HG03521 (cell line): ENCODE results near the gene EIF1AD.
"Not testable (repeated sequence)": the region's sequence is repeated elsewhere in the genome, so short reads cannot be mapped to it uniquely, and the experiment has no call there.

ENCODE experiments used
- ATAC-seq: cut with Tn5 transposase; IDR thresholded peaks from one replicate; pipeline ENCODE4 v1.9.1; 2021; ENCODE audit warnings: mild to moderate bottlenecking, moderate library complexity; ENCODE audit not compliant: unreplicated experiment

Gene EIF1AD

DNA sequence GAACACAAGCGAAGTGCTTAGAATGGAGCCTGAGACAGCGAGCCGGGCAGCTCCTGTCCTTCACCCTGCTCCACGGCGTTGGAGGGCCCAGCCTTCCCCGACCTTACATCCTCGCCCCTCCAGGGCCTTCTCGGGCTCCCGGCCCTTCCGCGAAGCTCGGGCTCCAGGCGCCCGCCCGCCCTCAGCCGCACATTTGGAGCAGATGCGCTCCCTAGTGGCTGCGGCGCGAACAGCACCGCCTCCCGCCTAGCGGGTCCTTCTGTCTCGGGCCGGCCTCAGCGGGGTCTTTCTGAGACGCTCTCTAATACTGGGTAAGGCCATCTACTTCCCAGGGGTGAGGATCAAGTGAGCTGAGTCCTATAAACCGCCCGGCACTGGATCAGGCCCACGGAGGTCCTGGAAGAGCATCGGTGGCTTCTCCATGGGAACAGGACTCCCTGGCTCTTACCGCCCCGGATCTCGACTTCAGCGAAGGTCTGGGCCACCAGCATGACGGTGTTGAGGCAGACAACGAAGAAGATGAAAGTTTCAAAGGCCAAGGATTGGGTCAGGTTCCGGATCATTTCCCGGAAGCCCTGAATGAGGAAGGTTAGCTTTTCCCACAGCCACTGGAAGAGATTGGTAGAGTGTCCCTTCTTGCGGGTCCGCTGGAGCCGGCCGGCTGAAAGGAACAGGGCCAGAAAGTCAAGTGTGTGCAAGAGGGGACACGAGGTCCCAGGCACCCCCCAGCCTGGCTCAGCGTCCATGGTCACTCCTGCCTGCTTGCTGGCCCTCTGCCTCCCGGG is 20.6 kb upstream of the EIF1AD start:
- no peak for ATAC-seq

DNA sequence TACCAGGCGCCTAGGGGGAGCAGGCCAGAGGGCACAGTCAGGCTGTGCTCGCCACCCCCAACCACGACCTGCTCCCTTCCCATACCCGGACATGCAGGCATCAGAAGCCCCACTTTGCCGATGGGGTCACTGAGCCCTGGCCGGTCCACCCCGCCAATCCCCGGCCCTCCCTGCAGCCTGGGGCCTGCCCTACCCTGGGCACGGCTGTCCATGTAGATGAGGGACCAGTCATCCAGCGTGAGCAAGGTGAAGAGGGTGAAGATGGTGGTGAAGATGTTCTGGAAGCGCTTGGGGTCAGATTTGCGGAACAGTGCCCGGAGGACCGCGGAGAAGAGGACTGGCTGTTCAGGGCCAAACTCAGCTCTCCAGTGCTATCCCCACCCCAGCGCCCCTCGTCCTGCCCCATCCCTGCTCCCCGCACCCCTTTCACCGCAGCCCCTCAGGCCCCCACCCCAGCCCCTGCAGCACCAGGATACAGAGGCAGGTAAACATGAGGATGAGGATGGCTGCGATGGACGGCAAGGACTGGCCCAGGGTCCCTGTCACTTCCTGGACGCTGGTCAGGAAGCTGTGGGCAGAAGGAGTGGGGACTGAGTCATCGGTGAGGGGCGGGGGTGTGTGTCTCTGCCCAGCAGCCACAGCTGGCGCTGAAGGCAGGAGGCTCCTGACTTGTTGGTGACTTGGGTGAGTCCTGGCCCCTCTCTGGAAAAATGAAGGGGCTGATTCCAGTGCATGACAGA is 18.8 kb upstream of the EIF1AD start:
- no peak for ATAC-seq

DNA sequence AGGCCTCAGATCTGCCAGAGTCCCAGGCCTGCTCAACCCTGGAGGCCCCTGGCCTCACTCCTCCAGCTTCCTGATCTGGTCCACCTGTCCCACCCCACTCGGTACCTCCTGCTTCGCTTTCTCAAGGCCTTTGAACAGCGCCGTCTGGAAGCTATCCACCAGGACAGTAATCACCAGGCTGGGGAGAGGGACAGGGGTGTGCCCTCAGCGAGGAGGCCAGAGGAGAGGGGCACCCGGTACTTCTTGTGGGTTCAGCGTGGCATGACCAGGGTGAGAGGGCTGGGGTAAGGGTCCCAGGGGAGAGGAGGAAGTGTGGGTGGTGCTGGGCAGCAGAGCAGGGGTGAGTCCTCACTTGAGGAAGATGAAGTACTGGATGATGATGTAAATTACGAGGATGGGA is 18.3 kb upstream of the EIF1AD start:
- no peak for ATAC-seq

DNA sequence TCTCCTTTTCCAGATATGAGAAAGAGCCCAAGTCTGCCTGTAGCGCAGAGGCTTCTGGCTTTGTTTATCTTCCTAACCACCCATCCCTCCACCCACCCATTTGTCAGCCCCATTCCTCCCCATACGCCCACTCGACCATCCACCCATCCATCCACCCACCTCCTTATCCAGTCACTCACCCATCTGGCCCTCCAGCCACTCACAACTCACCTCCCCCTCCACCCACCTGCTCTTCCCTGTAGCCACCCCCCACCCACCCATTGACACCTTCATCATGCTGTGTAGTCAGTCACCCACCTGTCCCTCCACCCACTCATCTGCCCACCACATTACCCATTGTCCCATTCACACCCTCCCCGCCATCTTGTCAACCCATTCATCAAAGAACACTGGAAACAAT is 15.4 kb upstream of the EIF1AD start:
- ATAC-seq, result no peak

DNA sequence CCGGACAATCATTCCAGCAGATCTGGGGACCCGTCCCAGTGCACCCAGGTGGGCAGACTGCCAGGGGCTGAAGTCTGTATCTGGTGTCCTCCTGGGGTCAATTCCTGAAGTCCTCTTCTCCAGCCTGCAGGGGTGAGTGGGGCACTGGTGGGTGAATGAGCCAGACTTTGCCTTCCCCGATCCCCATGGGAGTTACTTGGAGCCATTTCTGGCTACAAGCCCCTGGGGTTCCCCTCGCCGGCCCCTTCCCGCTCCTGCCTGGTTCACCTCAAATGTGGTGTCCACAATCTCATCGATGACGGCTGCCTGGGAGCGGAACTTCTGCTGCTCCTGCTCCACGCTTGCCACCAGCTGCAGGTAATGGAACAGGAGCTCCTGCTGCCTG is 14.8 kb upstream of the EIF1AD start:
- ATAC-seq, result no peak

DNA sequence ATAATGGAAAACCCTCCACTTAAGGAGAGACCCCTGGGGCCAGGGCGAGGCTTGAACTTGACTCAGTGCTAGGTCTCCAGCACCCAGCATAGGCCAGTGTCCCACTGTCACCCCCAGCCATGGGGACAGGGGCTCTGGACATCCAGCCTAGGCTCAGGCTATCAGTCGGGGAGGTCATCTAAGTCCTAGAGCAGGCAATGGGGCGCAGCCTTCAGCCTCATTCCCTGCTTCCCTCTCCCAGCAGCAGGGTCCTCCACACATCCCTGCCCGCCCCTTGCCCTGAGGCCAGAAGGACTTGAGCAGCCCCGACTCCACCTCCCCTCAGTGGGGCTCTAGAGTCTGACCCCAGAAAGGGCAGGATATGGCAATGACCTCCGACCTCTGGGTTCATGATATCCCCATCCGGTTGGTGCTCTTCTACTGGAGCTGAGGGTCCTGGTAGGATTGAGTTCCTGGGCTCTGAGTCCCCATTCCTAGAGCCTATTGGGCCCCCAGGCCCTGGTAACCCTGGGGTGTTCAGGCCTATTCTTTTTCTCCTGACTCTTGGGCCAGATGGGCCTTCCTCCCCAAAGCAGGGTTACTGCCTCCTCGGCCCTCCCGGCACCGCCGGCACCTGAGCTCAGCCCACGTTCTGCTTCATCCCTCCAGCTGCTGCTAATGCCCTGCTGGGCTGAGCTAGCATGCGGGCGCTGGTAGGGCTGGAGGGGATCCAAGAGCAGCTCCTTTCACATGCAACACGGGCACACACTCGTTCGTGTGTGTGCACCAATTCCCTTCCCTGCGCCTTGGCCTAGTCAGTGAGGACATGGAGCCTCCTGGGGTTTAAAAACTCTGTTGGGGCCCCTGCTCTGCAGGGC is 14.2 kb upstream of the EIF1AD start:
- ATAC-seq, result no peak

DNA sequence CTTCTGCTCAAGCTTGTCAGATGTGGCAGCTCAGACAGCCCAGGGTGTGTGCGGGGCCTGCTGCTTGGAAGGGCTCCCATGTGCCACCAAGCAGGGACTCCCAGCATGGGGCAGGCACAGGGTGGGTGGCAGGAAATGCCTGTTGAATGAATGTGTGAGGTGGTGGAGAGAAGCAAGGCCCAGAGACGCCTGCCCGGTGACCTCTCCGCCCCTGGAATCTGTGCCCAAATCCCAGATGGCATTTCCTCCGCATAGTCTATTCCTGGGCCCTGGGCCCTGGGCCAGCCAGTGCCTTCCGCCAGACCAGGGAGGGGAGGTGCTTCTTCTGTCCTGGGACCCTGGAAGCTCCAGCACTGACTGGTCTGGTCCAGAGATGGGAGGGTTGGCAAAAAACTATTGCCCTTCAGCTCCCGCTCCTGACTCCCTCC is 13.5 kb upstream of the EIF1AD start:
- ATAC-seq, result no peak

DNA sequence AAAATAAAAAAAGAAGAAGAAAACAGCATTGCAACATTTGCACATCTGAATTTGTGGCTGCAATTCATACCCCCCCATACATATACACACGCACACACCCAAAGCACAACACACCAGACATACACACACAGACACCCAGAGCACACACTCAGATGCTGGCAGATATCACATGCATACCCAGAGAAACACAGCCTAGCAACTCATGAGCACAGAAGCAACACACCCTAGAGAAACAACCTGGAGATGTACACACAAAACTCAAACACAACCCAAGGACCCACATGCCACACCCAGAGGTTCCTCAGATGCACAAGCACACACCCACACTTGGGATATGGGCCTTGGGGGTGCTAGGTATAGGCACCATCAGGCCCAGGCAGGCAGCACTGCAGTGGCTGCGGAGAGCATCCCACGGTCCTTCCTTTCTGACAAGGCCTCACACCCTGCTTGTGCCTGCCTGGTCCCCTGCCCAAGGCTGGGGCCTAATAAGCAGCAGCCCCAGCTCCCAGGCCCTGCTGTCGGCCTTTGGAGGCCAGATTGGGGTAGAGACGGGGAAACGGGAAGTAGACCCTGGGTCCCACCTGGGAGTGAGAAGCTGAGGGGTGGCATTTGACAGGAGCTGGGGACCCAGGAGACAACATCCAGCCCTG is 13.0 kb upstream of the EIF1AD start:
- no peak for ATAC-seq

DNA sequence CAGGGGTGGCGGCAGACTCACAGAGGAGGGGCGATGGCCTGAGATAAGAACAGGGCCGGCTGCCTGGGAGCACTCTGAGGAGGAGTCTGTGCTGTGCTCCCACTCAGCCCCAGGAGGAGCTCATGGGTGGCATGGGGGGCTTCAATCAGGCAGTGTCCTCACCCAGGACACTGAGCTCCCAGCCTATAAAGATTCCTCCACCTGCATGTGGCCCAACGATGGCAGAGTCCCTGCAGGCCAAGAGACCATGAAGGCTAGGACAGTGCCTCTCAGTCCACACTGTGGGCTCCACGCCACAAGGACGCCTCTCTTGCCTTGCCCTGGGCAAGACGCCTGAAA is 11.8 kb upstream of the EIF1AD start:
- ATAC-seq, result no peak

DNA sequence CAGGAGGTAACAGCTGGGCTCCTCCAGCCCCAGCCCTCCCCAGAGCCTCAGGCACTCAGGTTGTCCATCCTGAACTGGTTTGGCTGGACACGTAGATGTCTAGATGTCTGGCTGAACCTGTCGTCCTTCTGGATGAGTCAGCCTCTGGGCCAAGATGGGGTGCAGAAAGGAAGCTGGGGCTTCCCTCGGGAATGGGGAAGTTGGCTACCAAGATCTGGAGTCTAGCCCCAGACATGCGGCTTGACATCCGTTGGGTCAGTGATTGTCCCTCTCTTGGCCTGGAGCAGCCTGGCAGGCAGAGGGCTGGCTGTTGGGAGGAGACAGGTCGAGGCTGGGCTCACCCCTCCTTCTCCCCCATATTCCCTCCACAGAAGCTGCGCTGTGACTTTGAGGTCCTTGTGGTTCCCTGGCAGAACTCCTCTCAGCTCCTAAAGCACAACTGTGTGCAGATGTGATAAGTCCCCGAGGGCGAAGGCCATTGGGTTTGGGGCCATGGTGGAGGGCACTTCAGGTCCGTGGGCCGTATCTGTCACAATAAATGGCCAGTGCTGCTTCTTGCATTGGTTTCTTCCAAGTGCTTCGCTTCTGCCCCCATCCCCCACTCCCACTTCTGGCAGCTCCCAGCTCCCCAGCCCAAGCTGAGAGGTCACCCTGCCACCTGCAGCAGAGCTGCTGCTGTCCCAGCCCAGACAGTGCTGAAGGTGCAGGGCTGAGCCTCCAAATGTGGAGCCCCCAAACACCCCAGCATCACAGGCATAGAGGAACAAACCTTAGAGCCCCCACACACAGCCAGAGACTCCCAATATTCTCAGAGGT is 11.2 kb upstream of the EIF1AD start:
- no peak for ATAC-seq

DNA sequence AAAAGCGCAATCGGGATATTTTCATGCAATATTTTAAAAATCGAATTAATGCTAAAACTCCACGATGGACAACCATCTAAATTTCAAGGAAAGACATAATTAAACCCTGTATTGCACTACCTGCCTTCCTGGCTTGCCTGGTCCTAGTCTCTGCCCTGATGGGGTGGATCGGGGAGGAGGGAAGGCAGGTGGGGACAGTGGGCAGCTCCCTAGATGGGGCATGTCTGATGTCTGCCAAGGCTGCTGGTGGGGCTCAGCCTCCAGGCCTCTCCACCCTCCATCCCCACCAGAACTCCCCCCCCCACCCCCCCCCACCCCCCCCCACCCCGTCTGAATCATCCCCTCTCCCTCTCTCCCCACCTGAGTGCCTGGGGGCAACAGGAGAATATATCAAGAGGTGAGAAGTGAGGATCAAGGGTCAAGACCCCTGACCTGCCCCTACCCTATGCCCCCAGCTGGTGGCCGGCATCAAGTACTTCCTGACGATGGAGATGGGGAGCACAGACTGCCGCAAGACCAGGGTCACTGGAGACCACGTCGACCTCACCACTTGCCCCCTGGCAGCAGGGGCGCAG is 10.5 kb upstream of the EIF1AD start:
- no peak for ATAC-seq

DNA sequence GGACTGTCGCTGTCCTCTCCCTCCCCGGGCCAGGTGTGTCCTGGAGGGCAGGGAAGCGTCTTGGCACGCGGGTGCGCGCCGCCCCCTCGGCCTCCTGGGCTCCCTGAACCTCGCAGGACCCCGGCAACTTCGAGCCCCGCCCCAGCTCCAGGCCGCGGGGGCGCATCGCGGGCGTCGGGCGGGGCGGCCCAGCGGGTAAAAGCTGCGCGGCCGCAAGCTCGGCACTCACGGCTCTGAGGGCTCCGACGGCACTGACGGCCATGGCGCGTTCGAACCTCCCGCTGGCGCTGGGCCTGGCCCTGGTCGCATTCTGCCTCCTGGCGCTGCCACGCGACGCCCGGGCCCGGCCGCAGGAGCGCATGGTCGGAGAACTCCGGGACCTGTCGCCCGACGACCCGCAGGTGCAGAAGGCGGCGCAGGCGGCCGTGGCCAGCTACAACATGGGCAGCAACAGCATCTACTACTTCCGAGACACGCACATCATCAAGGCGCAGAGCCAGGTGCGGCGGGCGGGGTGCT is 9.9 kb upstream of the EIF1AD start, which contains the start of gene CST6:
TSS of gene CST6 (plus strand) at position 224 of the 519 bp plus-strand sequence. CDS start at position 261, 37 bp downstream.
- no peak for ATAC-seq

DNA sequence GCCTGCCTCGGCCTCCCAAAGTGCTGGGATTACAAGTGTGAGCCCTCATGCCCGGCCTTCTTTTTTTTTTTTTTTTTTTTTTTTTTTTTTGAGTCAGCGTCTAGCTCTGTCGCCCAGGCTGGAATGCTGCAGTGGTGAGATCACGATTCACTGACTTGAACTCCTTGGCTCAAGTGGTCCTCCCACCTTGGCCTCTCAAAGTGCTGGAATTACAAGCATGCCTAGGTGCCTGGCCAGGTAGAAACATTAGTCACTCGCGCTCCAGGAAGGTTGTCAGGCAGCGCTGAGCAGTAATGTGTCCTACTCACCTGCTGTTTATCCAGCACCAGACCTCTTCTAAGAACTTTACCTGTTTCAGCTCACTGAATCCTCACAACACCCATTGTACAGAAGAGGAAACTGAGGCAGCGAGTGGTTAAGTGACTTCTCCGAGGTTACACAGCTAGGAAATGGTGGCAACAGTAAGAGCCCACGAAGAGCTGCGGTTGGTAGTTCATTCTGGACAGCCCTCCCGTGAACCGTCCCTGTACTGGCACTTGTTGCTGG is 9.4 kb upstream of the EIF1AD start:
- no peak for ATAC-seq

DNA sequence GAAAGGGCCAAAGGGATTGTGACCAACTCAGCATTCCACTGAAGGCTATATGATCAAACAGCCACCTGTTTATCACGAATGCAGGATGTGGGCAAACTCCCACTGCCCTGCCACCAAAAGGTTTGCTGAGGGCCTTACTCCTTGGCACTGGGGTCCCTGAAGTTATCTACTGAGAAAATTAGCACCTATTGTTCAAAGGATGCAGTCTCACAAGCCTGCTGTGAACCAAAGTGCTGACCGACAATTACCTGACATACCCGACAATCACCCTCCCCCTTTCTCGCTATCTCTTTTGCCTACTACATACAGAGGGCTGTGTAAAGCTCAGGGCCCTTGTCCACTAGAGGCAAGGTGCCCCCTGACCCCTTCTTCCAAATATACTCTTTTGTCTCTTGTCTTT is 8.1 kb upstream of the EIF1AD start:
- ATAC-seq, result not testable (repeated sequence)

DNA sequence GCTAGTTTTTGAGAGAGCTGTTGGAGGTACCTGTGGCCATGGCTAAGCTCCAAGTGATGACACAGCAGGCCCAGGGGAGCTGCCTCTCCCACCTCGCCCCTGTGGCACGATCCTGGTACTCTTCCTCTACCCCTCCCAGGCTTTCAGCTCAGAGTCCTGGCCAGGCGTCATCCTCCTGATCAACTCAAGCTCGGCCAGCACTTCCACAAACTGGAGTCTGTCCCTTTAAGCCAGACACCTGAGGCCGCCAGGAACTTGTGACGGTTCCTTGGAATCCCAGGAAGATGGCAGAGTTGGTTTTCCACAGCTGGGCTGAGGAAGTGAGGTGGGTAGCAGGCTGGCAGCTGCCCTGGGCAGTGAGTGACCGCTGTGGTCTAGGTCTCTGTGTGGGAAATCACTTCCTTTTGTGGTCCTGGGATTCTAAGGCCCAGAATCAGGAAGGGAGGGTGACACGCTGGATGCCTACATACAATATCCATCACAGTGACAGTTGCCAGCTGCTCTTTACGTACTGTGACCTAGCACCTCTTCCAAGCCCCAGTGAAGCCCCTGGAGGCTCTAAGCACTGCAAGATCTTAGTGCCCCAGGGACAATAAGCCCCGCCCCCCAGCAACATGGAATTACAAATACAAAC is 6.6 kb upstream of the EIF1AD start:
- ATAC-seq, result no peak

DNA sequence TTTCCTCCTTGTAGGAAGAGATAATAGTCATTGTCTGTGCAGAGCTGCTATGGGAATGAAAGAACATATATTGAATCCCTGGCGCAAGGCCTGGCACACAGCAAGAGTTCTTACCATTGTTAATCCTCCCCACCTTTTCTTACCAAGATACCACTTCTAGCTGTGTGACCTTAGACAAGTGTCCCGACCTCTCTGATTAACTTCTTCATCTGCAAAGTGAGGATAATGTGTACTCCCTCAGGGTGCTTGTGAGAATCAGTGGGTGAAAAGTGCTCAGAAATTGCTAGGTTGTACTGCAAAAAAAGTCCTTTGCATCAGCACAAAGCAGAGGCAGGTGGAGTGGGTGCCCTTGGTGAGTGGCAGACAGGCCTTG is 6.1 kb upstream of the EIF1AD start:
- no peak for ATAC-seq

DNA sequence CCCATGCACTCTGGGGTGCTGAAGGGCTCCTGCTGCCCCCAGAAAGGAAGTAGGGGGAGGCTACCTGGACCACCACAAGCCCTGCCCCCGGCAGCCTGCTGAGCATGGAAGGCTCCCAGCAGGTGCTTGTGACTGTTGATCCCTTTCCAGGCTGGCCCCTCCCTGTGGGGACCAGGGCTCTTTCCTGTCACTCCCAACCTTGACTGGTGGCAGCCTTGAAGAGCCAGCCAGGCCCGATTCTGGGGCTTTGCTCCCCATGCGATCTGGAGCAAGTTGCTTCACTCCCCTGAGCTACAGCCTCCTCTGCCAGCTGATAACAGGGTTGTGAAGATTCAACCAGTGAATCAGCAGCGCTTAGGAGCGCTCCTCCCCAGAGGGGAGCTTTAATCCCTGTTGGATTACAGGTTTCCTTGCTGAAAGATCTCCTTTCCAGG is 5.3 kb upstream of the EIF1AD start:
- no peak for ATAC-seq

DNA sequence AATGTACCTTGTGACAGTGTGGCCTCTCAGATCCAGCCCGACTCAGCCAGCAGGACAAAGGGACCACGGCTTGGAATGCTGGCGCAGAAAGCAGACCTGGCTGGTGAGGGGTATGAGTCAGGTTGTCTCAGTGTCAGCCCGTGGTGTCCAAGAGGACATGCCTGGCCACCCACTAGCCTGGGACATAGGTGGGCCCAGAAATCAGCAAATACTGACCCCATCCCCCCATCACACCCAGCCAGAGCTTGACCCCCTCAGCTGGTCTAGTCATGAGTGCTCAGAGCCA is 4.9 kb upstream of the EIF1AD start:
- no peak for ATAC-seq
